A549 (cell line): ENCODE results near the gene LDLRAD3.

Experiments
- BCL3 ChIP-seq: fragments of >200 bp; sonication (Bioruptor Twin); formaldehyde crosslinking; IDR thresholded peaks from 3 replicates; pipeline ENCODE4 v1.6.1; 2016
- CTCF ChIP-seq: fragments of >200 bp; sonication (Bioruptor Twin); formaldehyde crosslinking; IDR thresholded peaks from 3 replicates; pipeline ENCODE4 v1.5.1; 2016
- EP300 ChIP-seq, 2 experiments: fragments of >200 bp; sonication (Bioruptor Twin); formaldehyde crosslinking; IDR thresholded peaks; 2 replicates in 1 of 2; 3 replicates in 1 of 2; pipeline ENCODE4 v1.6.1; 2016 to 2017
- KDM5A ChIP-seq: fragments of 200-600 bp; sonication (generic); IDR thresholded peaks from 2 replicates; pipeline ENCODE4 v1.6.1; 2016; ENCODE audit warnings: antibody characterized with exemption, mild to moderate bottlenecking
- POLR2A ChIP-seq: IDR thresholded peaks from 2 replicates; pipeline ENCODE4 v1.6.1; 2012; ENCODE audit warnings: mild to moderate bottlenecking, low read length
- USF2 ChIP-seq: fragments of 450-650 bp; IDR thresholded peaks from 2 replicates; pipeline ENCODE4 v1.6.1; 2014; ENCODE audit warnings: antibody characterized with exemption

GRCh38 chr11:35944503-35945136 lies 758 bp downstream of the LDLRAD3 start:
- TF ChIP-seq CTCF (no peak), POLR2A (no peak), KDM5A (no peak), BCL3 (no peak), USF2 (no peak), EP300 (IDR thresholded peaks at IDR 0.05) (no peak)
